KMS-11 (cell line): ENCODE data around the gene COA7.

Source experiments
- H2AFZ ChIP-seq: fragments of 200-600 bp; sonication (generic); 2 replicates; pipeline ENCODE4 v1.6.1; 2016; ENCODE audit warnings: antibody characterized with exemption, mixed run types, low read depth
- H3K27ac ChIP-seq: fragments of 200-600 bp; sonication (generic); 2 replicates; pipeline ENCODE4 v1.6.1; 2016; ENCODE audit warnings: mild to moderate bottlenecking, mixed run types
- H3K27me3 ChIP-seq: fragments of 200-600 bp; sonication (generic); 2 replicates; pipeline ENCODE4 v1.6.1; 2017; ENCODE audit warnings: mild to moderate bottlenecking, low read depth, mixed run types, moderate library complexity; ENCODE audit not compliant: insufficient read depth
- H3K36me3 ChIP-seq: fragments of 200-600 bp; sonication (generic); 2 replicates; pipeline ENCODE4 v1.6.1; 2017; ENCODE audit warnings: mild to moderate bottlenecking, mixed run types; ENCODE audit not compliant: insufficient read depth
- H3K4me1 ChIP-seq: fragments of 200-600 bp; sonication (generic); 2 replicates; pipeline ENCODE4 v1.6.1; 2016; ENCODE audit warnings: mild to moderate bottlenecking, low read depth, mixed run types; ENCODE audit not compliant: poor library complexity, severe bottlenecking
- H3K4me2 ChIP-seq: fragments of 200-600 bp; sonication (generic); 2 replicates; pipeline ENCODE4 v1.7.0; 2016; ENCODE audit warnings: mild to moderate bottlenecking, mixed run types
- H3K4me3 ChIP-seq: fragments of 200-600 bp; sonication (generic); IDR thresholded peaks from 2 replicates; pipeline ENCODE4 v1.6.1; 2017; ENCODE audit warnings: low read depth, low read length, mixed read lengths; ENCODE audit not compliant: insufficient read depth
- H3K79me2 ChIP-seq: fragments of 200-600 bp; sonication (generic); 2 replicates; pipeline ENCODE4 v1.6.1; 2016; ENCODE audit warnings: low read depth, mixed run types; ENCODE audit not compliant: insufficient read depth
- H3K9ac ChIP-seq: fragments of 200-600 bp; sonication (generic); 2 replicates; pipeline ENCODE4 v1.6.1; 2016; ENCODE audit warnings: mild to moderate bottlenecking, mixed run types
- H4K20me1 ChIP-seq: fragments of 200-600 bp; sonication (generic); 2 replicates; pipeline ENCODE4 v1.6.1; 2016; ENCODE audit warnings: mild to moderate bottlenecking, mixed run types; ENCODE audit not compliant: insufficient read depth
- CTCF ChIP-seq: fragments of 200-600 bp; sonication (generic); conservative IDR thresholded peaks from 2 replicates; pipeline ENCODE4 v1.6.1; 2017; ENCODE audit warnings: low read depth, mild to moderate bottlenecking, antibody characterized with exemption, low read length, moderate library complexity, mixed read lengths

COA7 gene

GRCh38 chr1:52670604-52671003 is 27.5 kb downstream of the COA7 start:
- Histone ChIP-seq H3K4me1 (peaks cover 4% of the 10 kb centered on the region), H3K9ac (no peak overlapping the region), H3K27me3 (no peaks in the 10 kb centered on the region), H2AFZ (no peak overlapping the region), H3K79me2 (no peaks in the 10 kb centered on the region), H3K4me3 (no peak overlapping the region), H3K4me2 (no peak overlapping the region), H3K27ac (no peak overlapping the region), H4K20me1 (no peaks in the 10 kb centered on the region), H3K36me3 (no peaks in the 10 kb centered on the region)
- no peak for TF ChIP-seq CTCF

- Histone ChIP-seq H3K27me3 (no peaks in the 10 kb centered on the region), H3K4me3 (no peak overlapping the region), H4K20me1 (no peaks in the 10 kb centered on the region), H3K79me2 (no peaks in the 10 kb centered on the region), H3K27ac (no peak overlapping the region), H3K4me2 (no peak overlapping the region), H3K36me3 (no peaks in the 10 kb centered on the region), H3K4me1 (peaks cover 4% of the 10 kb centered on the region), H2AFZ (no peak overlapping the region), H3K9ac (no peak overlapping the region)
- TF ChIP-seq CTCF = no peak
These were observed 28.5 kb downstream of the COA7 start for GRCh38 chr1:52669696-52670095.

GRCh38 chr1:52668711-52669110 is 29.4 kb downstream of the COA7 start:
- Histone ChIP-seq H3K27me3 (no peaks in the 10 kb centered on the region), H3K4me1 (peaks cover 4% of the 10 kb centered on the region), H2AFZ (no peak overlapping the region), H3K4me2 (no peak overlapping the region), H4K20me1 (no peaks in the 10 kb centered on the region), H3K9ac (no peak overlapping the region), H3K36me3 (no peaks in the 10 kb centered on the region), H3K4me3 (no peak overlapping the region), H3K27ac (no peak overlapping the region), H3K79me2 (no peaks in the 10 kb centered on the region)
- no peak for TF ChIP-seq CTCF

GRCh38 chr1:52667984-52668383 is 30.2 kb downstream of the COA7 start:
- no peaks in the 10 kb centered on the region for H3K27me3 ChIP-seq
- TF ChIP-seq CTCF = no peak
- H3K36me3 ChIP-seq = no peaks in the 10 kb centered on the region
- H4K20me1 ChIP-seq = no peaks in the 10 kb centered on the region
- H3K4me3 ChIP-seq = no peak overlapping the region
- H2AFZ ChIP-seq = no peak overlapping the region
- H3K4me1 ChIP-seq = peaks cover 4% of the 10 kb centered on the region
- H3K27ac ChIP-seq = no peak overlapping the region
- H3K9ac ChIP-seq = no peak overlapping the region
- H3K4me2 ChIP-seq = no peak overlapping the region
- H3K79me2 ChIP-seq = no peaks in the 10 kb centered on the region
